Stimulated activated CD4-positive, alpha-beta T cell treated with anti-CD3 and anti-CD28 coated beads, Interleukin-15, amount 100 ng/mL, for 24 hours (primary cell): Measurements from ENCODE around the gene ATF7IP2.
"Not testable (repeated sequence)": the region's sequence is repeated elsewhere in the genome, so short reads cannot be mapped to it uniquely, and the experiment has no call there.

ENCODE experiments used
- DNase-seq: peaks from one replicate; pipeline ENCODE4 v3.0.0-alpha.2; 2020

Gene ATF7IP2

GRCh38 chr16:10453159-10453510 is 67.3 kb downstream of the ATF7IP2 start:
- no peak for DNase-seq

GRCh38 chr16:10465821-10466220 is 80.0 kb downstream of the ATF7IP2 start:
- no peak for DNase-seq

- no peak for DNase-seq
Observed at GRCh38 chr16:10466313-10466712, 80.5 kb downstream of the ATF7IP2 start.

DNA sequence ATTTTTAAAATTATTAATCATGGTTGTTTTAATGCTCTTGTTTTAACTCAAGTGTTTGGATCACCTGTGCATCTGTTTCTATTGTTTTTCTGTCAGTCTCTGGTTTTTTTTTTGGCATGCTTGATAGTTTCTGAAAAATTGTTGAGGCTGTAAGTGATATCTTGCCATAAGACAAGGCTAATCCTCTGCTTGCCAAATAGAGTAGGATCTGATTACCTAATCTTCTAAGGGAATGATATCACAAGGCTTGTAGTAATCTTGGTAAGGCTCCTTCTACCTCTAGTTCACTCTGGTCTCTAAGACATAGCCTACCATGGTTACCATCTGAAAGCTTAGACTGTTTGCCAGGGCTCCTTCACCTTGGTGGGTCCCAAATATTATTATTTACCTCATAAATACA is 81.0 kb downstream of the ATF7IP2 start:
- no peak for DNase-seq

- not testable (repeated sequence) for DNase-seq
Observed at GRCh38 chr16:10476636-10477035, 90.8 kb downstream of the ATF7IP2 start.

GRCh38 chr16:10480151-10480550 is 94.3 kb downstream of the ATF7IP2 start:
- no peak for DNase-seq

DNA sequence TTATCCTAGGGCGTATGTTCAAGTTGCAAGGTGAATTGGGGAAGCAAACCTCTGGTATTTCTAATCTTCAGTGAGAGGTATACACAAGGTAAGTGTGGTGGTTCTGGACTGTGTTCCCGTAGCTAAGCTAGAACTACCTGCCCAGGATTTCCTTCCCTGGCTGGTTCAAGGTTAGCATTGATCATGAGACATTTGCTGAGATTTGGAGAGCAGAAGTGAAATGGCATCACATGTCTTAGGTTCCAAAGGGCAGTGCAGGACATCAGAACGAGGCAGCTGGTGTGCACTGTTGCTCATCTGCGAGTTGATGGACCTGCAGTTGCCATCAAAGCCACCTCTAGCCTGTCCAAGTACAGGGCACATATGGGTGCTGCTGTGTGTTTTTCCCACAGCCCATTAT is 99.3 kb downstream of the ATF7IP2 start:
- no peak for DNase-seq

GRCh38 chr16:10485698-10486382 is 100.0 kb downstream of the ATF7IP2 start:
- no peak for DNase-seq

GRCh38 chr16:10490141-10490540 is 104.3 kb downstream of the ATF7IP2 start:
- DNase-seq: no peak

- no peak for DNase-seq
Observed at GRCh38 chr16:10493276-10493675, 107.4 kb downstream of the ATF7IP2 start.

DNA sequence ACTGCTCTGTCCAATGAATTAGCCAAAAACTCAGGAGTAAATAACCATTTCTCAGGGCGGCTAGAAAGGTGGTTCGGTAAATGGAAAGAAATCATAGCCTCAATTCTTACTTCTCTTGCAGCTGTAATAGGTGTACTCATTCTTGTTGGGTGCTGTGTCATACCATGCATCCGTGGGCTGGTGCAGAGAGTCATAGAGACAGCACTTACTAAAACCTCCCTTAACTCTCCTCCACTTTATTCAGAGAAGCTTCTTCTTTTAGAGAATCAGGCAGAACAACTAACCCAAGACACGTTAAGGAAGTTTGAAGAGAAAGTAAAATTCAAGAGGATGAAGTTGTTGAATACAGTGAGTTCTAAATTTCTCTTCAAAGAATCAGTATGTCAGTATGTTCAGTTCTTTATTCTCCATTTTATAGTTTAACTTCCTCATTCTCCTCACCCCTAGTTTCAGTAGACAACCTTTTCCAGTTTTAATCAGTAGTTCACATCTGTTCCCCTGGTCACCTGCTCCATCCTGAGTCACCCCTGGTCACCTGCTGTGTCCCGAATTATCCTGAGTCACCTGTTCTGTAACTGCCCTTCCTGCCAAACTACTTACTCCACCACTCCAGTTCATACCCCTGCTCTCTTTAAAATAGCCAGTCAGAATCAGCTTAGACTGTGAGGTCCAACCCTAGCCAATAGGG is 108.6 kb downstream of the ATF7IP2 start:
- no peak for DNase-seq

DNA sequence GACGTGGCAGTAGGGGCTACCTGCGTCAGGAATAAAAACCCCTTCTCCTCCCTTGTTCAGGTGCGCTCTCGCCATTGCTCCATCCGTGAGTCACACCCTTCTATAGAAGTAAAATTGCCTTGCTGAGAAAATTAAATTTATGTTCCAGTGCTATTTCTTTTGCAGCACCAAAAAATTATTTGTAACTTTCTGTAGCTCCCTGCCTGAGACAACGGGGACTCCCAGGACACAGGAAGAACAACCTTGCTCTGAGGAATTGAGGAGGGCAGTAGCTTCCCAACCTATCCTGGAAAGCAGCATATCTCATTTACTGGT is 109.1 kb downstream of the ATF7IP2 start:
- DNase-seq: no peak

DNA sequence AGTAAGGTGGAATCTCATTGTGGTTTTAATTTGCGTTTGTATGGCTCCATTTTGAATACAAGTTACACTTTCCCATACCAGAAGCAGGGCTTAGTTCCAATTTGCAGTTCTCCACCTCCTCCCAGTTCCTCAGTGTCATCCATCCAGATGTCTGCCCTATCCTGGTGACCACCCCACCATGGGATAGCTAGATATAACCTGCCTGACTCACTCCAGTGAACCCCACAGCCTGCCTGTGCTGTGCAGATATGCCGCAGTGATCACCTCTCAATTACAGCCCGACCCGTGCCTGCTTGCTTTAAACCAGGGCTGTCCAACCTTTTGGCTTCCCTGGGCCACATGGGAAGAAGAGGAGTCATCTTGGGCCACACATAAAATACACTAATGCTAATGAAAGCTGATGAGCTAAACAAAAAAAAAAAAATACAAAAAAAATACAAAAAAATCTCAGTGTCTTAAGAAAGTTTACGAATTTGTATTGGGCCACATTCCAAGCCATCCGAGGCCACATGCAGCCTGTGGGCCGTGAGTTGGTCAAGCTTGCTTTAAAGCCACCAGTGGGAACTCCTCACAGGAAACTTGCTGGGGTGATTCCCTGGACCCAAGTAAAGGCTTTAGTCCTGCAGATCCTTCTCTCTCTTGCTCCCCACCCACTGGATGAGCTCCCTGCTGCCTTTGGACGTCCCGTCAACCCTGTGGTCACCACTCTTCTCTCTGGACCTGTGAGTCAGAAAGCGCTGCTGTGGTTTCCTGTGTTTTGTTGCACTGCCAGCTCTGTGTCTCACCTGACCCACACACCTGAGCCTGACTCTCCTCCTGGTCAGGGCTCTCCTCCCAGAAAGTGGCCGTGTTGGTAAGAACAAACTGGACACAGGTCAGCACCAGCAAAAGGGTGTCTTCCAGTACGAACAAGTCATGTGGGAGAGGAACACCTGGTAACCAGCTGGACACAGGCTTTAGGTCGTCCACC is 111.6 kb downstream of the ATF7IP2 start:
- no peak for DNase-seq

DNA sequence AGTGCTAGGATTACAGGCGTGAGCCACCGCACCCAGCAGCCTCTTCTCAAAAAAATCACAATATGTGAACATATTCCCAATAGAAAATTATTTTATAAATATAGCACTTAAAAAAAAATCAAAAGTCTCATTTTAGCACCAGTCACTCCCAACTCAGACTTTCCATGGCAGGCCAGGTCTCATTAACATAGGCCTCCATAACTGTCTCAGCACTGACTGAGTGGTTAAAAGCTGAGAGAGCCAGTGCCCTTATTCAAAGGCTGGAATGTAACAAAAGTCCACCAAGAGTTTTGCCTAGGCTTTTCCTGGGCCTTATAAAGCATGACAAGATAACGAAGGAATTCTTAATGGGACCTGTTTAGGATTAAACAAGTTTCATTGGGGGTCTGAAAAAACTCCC is 114.7 kb downstream of the ATF7IP2 start:
- no peak for DNase-seq

DNA sequence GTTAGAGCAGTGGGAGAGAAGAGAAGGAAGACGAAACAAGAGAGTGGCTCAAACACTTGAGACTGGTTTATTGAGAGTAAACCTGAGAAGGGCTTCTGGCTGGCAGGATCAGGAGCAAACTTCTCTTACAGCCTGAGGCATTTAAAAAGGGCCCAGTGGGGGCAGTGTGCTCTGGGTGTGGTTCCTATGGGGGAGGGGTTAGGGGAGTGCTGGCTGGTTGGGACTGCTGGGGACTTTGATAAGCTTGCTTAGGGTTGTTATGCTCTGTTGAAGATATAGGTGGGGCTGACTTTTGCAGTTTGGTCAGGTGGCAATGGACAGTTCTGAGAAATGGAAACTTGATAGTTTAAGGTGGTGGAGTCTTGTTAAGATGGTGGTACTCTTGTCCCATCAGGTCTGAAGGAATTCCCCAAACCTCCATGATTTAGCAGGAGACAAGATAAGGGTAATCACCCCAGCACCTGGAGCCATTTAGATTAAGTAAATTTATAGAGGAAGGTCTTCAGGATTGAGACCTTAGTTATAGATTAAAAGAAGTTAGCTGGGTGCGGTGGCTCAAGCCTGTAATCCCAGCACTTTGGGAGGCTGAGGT is 115.3 kb downstream of the ATF7IP2 start:
- DNase-seq: no peak

DNA sequence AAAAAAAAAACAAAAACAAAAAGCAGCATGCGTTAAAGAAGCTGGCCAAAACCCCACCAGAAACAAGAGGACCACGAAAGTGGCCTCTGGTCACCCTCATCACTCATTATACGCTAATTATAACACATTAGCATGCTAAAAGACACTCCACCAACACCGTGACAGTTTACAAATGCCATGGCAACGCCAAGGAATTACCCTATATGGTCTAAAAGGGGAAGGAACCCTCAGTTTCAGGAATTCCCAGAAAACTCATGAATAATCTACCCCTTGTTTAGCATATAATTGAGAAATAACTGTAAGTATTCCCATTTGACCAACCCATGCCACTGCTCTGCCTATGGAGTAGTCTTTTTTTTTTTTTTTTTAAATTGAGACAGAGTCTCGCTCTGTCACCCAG is 116.9 kb downstream of the ATF7IP2 start:
- DNase-seq: no peak

DNA sequence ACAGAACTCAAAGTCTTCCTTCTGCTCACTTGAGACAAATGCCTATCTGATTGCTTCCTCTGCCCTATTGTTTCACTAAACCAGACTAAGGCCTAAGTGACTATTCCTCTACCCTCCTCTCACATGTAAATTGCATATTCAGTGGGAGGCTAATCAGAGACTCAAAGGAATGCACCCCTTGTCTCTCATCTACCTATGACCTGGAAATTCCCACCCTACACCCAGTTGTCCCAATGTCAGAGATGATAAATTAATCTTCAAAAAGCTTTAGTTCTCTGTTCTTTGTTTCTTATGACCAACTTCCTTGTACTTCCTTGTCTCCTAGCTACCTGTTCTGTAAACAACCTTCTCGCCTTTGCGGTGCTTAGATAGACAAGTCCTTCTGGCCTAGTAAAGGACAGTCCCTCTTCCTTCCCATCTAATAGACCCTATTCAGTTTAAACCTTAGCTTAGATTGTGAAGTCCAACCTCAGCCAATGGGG is 118.6 kb downstream of the ATF7IP2 start:
- no peak for DNase-seq

- not testable (repeated sequence) for DNase-seq
Observed at GRCh38 chr16:10505286-10505685, 119.4 kb downstream of the ATF7IP2 start.

DNA sequence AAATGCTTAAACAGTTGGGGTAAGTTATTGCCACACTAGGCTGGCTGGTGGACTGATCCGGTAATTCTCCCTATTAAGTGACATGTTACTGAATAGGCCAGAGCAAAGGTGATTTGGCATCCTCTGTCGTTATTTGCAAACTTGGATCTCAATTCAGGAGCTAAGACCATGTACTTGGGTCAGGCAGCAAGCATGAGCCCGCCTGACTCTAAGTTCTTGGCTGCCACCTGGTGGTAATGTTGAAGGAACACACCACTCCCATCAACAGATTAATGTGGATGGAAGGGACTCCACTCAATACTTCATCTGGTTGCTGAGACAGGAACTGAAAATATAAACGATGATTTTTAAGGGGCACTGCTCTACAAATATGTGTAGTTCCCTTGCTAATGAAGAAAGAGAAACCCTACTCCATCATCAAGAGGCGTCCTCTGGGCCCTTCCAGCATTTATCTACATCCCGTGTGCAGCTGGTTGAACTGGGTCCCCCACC is 123.7 kb downstream of the ATF7IP2 start:
- DNase-seq: peak; percentile 68

- no peak for DNase-seq
Observed at GRCh38 chr16:10510279-10510678, 124.4 kb downstream of the ATF7IP2 start.

GRCh38 chr16:10511829-10512228 is 126.0 kb downstream of the ATF7IP2 start:
- DNase-seq: peak; percentile 39

DNA sequence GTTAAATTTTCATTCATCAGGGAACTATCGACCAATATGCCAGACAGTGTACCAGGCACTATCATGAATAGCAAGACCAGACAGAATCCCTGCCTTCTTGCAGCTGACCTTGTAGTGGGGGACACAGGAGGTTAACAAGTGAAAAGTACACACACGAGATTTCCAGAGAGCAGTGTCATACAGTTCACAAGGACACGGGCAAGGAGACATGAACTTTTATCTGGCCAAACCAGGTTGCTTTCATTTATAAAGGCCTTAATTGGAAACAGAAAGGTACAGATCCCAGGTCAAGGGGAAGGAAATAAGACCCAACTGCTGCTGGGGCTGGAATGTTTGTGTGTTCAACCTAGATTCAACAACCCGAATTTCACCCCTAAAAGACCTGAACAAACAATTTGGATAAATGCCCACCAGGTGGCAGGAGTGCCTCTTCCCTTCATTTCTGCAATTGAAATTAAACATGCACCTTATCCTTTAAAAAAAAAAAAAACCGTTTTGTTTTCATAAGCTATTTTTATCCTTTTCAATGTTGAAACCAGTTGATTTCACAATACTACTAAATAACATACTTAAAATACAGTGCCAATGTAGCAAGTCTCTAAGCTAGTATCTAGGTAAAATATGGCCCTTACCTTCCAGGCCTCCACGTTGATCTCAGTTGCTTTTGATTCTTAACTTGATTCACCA is 128.7 kb downstream of the ATF7IP2 start:
- peak; percentile 56 for DNase-seq
